Kidney epithelial cell (primary cell): Measurements from ENCODE around the gene ZCCHC7. TPM values are rescaled to one million over a fixed set of nuclear protein-coding genes. Genes with fewer than 3 reads are reported as not detected.
"Not testable (repeated sequence)": the region's sequence is repeated elsewhere in the genome, so short reads cannot be mapped to it uniquely, and the experiment has no call there.

Experiments used
- DNase-seq: peaks from one replicate; pipeline ENCODE4 v3.0.0-alpha.2; 2010; ENCODE audit warnings: low read depth
- H3K27me3 ChIP-seq: 2 replicates; pipeline ENCODE4 v1.6.0; 2011; ENCODE audit warnings: low read length; ENCODE audit not compliant: control insufficient read depth, insufficient read depth
- H3K36me3 ChIP-seq: 2 replicates; pipeline ENCODE4 v1.5.1; 2011; ENCODE audit warnings: low read length; ENCODE audit not compliant: control insufficient read depth, insufficient read depth
- H3K4me3 ChIP-seq: 2 replicates; pipeline ENCODE4 v1.5.1; 2011; ENCODE audit warnings: low read depth, mild to moderate bottlenecking, control low read depth, low read length
- total RNA-seq: library from RNA; depleted of rRNA; stranded (reverse); fragments of >200 nt; gene quantifications from 2 replicates; pipeline ENCODE4 v1.2.3, GENCODE V29; 2015
- TF ChIP-seq, protein P1 (sequence below): IDR thresholded peaks from 2 replicates; pipeline ENCODE4 v1.5.1; 2011; ENCODE audit warnings: mild to moderate bottlenecking, moderate library complexity, low read length, control low read depth, inconsistent platforms; ENCODE audit not compliant: insufficient read depth, poor library complexity, severe bottlenecking

Gene ZCCHC7
- total RNA-seq, 1 donor from 2014 or later, result 18.0 TPM

DNA sequence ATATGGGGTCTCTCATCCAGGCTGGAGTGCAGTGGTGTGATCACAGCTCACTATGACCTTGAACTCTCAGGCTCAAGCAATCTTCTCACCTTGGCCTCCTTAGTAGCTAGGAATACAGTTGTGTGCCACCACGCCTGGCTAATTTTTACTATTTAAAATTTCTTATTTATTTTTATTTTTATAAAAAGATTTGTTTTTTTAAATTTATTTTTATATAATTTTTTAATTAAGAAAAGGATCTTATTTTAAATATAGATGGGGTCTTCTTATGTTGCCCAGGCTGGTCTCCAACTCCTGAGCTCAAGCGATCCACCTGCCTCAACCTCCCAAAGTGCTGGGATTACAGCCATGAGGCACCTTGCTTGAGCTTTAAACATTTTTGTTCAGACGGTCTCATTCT is 2.4 kb upstream of the ZCCHC7 start:
- no peak overlapping the region for H3K4me3 ChIP-seq
- DNase-seq, result no peak
- TF ChIP-seq, protein P1, sequence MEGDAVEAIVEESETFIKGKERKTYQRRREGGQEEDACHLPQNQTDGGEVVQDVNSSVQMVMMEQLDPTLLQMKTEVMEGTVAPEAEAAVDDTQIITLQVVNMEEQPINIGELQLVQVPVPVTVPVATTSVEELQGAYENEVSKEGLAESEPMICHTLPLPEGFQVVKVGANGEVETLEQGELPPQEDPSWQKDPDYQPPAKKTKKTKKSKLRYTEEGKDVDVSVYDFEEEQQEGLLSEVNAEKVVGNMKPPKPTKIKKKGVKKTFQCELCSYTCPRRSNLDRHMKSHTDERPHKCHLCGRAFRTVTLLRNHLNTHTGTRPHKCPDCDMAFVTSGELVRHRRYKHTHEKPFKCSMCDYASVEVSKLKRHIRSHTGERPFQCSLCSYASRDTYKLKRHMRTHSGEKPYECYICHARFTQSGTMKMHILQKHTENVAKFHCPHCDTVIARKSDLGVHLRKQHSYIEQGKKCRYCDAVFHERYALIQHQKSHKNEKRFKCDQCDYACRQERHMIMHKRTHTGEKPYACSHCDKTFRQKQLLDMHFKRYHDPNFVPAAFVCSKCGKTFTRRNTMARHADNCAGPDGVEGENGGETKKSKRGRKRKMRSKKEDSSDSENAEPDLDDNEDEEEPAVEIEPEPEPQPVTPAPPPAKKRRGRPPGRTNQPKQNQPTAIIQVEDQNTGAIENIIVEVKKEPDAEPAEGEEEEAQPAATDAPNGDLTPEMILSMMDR, result no peak
- H3K27me3 ChIP-seq, result no peaks in the 10 kb centered on the region
- H3K36me3 ChIP-seq, result no peaks in the 10 kb centered on the region

DNA sequence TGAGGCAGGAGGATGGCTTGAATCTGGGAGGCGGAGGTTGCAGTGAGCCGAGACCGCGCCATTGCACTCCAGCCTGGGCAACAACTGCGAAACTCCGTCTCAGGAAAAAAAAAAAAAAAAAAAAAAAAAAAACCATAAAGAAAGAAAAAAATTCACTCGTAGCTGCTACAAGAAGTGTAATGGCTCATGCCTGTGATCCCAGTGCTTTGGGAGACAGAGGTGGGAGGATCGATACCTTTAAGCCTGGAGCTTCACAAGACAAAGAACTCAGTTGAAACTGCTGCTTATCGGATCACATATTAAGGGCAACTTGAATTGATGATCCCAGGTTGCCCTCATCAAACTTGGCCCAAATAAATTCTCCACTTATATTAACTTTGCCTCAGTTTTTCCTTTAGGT is 1.0 kb upstream of the ZCCHC7 start:
- H3K4me3 ChIP-seq, result no peak overlapping the region
- TF ChIP-seq, protein P1, result no peak
- DNase-seq, result no peak
- H3K27me3 ChIP-seq, result no peaks in the 10 kb centered on the region
- no peaks in the 10 kb centered on the region for H3K36me3 ChIP-seq

DNA sequence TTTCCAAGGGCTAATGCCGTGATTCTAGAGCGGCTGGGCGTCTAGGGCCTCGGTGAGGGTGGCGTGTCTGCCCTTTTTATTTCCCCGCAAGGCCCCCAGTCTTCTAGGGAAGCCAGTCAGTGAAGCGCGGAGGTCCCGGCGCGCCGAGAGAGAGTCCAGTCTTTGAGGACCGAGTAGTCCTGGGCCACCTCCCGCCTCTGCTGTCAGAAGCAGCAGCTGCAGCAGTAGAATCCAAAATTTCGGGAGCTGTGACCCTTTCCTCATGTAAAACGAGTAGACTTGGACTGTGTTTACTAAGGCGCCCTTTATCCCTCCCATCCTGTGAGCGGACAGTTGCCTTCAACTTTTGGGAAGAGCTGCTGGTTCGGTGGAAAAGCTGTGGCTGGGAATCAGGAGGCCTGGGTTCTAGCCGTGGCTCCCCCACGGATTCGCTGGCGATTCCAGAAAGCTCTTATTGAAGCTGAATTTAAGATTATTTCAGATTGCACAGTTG is 515 bp downstream of the ZCCHC7 start:
- not testable (repeated sequence) for H3K27me3 ChIP-seq, H3K36me3 ChIP-seq, DNase-seq
- peak overlapping the region; percentile 87 for H3K4me3 ChIP-seq

DNA sequence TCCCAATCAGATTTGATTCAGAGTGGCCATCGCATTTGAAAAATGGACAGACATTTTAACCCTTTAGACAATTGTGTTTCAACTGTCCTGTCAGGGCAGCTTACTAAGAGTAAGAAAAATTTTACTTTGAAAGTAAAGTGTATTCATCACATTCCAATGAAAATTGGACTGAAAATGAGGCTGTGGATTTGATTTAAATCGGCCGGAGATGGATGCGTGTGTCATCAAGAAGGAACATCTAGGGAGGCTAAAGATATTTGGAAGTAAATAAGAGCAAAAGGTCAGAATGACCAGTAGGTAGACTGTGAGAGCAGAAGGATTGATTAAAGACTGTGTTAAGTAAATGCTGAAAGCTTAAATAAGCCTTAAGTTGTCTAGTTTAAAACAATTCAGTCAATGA is 1.5 kb downstream of the ZCCHC7 start:
- TF ChIP-seq, protein P1, result no peak
- H3K4me3 ChIP-seq, result peak overlapping the region; percentile 5
- DNase-seq, result no peak
- no peaks in the 10 kb centered on the region for H3K27me3 ChIP-seq
- no peaks in the 10 kb centered on the region for H3K36me3 ChIP-seq

DNA sequence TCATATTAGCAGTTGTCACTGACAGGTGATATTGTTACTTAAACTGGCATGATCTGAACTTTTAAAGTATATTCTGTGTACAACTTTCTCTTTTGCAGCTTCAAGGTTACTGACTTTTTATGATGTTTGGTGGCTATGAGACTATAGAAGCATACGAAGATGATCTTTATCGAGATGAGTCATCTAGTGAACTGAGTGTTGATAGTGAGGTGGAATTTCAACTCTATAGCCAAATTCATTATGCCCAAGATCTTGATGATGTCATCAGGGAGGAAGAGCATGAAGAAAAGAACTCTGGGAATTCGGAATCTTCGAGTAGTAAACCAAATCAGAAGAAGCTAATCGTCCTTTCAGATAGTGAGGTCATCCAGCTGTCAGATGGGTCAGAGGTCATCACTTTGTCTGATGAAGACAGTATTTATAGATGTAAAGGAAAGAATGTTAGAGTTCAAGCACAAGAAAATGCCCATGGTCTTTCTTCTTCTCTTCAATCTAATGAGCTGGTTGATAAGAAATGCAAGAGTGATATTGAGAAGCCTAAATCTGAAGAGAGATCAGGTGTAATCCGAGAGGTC is 5.9 kb downstream of the ZCCHC7 start:
- TF ChIP-seq, protein P1, result no peak
- Histone ChIP-seq H3K36me3 (no peaks in the 10 kb centered on the region), H3K27me3 (no peaks in the 10 kb centered on the region), H3K4me3 (no peak overlapping the region)
- no peak for DNase-seq

DNA sequence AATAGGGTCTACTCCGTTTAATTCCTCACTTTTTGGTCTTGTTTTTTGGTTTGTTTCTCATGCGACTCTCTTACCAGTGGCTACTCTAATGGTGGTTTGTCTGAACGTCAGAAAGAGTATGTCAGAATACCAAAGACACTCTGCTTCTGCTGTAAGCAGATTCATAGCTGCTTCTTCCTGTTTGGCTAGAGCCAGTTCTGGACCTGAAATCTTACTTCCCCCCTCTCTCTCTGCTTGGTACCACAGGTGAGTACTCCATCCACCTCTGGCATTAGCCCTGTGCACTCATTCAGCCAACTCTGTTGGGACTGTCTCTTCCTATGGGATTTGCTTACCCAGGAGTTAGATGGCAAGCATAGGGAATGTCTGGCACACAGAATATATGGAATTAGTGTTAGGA is 6.6 kb downstream of the ZCCHC7 start:
- no peak for DNase-seq
- TF ChIP-seq, protein P1, result no peak
- H3K27me3 ChIP-seq, result no peaks in the 10 kb centered on the region
- H3K4me3 ChIP-seq, result no peak overlapping the region
- no peaks in the 10 kb centered on the region for H3K36me3 ChIP-seq
